Activated naive CD4-positive, alpha-beta T cell treated with anti-CD3 and anti-CD28 coated beads, Interleukin-2, amount 50 U/mL, for 16 hours (primary cell): Measurements from ENCODE around the gene SLC6A15.

Source experiments
- DNase-seq: peaks from one replicate; pipeline ENCODE4 v3.0.0-alpha.2; 2020

Gene SLC6A15

DNA sequence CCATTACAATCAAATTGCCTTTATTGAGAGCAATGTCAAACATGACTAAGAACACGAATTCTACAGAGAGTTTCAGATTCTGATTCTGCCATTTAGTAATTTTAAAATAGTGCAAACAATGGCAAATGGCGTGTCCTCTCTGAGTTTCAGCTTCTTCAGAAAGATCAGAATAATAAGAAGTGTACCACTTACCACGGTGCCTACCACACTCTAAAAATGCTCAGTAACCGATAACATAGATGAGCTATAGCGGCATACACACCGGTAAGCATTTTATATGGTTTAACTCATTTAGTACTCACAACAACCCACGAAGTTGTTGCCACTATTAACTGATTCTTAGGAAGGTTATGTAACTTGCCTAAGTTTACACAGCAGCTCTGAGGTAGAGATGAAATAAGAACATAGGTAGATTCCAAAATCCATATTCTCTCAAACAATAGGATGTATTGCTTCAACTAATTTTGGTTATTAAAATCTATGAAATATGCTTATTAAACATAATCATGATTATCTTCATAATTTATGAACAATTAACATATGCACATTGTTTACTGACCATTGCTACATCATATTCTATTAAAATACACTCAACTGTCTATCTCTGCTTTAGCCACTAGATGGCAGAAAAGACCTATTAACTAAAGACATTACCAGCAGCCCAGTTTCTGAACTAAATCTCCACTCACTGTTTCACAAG is 38.3 kb downstream of the SLC6A15 start:
- DNase-seq, result no peak

DNA sequence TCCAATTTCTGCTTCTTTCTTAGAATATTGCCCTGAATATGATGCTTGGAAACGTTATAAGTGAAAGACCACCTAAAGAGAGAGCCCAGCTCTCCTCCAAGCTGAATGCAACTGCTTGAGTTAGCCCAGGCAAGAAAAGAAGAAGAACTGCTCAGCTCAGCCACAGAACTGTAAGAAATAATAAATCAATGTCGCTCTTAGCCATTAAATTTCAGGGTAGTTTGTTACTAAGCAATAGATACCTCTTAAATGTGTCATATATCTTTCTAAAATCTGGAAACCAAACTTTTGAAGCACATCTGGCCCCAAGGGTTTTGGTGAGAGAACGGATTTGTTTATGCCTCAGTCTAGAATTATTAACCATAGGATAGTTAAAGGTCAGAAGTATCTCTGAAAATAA is 50.4 kb downstream of the SLC6A15 start:
- DNase-seq, result no peak

DNA sequence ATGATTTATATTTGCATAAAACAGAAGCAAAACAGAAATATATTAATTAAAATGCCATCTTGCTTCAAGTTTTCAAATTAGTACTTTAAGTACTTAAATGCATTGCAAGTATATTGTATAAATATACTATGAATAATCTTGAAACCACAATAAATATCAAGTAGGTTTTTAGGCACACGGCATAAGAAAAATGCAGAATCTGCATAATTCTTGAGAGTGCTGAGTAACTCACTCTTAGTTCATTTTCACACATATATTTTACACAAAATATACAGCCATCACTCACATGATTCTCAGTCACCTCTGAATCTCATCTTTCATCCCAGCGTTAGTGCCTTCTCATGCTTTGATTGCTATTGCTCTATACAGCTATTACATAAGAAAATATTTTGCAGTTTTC is 51.9 kb downstream of the SLC6A15 start:
- no peak for DNase-seq

DNA sequence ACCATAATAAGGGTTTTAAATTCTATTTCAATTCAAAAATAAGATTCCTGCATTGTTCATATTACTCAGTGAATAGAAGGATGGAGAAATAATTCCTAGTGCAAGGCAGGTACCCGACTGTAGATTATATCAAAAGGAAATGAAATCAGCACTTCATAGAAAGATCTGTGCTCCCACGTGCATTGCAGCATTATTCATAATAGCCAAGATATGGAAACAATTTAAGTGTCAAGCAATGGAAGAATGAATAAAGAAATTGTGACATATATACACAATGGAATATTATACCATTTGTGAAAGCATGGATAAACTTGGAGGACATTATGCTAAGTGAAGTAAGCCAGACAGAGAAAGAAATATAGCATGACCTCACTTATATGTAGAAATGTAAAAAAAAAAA is 53.8 kb downstream of the SLC6A15 start:
- DNase-seq, result no peak

DNA sequence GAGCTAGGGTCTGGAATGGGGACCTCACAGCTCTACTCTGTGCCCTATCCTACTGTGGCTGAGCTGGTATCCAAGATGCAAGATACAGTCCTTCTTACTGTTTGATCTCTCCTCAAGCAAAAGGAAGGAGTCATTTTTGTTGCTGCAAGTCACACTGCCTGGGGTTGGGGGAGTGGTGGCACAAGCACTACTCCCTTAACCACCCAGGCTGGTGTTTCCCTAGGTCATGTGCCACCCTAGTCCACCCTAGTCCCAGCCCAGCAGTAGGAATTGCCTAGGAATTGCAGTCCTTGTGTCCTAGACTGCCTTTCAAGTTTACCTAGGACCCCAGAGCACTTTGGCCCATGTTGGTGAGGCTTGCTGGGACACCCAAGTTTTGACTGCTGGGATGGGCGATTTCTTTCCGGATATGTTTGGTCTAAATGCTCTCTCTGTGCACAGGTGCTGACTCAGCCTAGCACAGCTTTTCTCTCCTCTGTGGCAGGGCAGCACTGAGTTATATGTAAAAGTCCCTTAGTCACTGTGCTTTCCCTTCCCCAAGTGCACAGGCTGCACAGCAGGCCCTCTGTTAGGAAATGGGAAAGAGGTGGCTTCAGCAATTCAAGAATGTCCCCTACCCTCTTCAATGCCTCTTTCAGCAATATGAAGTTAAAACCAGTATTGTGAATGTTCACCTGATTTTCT is 54.9 kb downstream of the SLC6A15 start:
- DNase-seq, result no peak

DNA sequence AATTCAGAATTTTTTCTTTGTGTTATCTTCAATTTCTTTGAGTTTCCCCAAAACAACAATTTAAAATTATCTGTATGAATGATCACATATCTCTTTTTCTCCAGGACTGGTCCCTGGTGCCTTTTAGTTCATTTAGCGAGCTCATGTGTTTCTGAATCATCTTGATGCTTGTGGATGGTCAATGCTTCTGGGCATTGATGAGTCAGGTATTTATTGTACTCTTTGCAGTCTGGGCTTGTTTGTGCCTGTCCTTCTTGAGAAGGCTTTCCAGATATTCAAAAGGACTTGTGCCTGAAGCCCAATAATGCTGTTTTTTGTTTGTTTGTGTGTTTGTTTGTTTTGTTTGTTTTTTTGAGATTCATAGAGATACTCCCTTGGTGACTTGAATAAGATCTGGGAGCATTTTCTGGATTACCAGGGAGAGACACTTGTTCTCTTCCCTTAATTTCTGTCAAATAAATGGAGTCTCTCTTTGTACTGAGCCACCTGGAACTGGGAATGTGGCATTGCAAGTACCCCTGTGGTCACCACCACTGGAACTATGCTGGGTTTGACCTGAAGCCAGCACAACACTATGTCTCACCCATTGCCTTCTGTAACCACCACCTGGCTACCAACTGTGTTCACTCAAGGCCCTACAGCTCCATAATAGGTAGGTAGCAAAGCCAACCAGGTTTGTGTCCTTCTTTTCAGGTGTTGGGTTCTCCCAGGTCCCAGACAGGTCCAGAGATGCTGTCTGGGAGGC is 56.3 kb downstream of the SLC6A15 start:
- no peak for DNase-seq

DNA sequence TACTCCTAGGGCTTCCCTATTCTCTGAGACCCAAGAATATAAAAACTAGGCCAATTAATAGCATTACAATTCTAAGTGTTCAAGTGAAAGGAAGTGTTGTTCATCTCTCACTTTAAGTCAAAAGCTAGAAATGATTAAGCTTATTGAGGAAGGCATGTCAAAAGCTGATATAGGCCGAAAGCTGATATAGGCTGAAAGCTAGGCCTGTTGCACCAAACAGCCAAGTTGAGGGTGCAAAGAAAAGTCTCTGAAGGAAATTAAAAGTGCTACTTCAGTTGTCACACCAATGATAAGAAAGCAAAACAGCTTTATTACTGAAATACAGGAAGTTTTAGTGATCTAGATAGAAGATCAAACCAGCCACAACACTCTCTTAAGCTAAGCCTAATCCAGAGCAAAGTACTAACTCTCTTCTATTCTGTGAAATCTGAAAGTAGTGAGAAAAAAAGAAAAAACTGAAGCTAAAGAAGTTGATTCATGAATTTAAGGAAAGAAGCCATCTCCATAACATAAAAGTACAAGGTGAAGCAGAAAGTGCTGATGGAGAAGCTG is 68.9 kb downstream of the SLC6A15 start:
- DNase-seq, result no peak

DNA sequence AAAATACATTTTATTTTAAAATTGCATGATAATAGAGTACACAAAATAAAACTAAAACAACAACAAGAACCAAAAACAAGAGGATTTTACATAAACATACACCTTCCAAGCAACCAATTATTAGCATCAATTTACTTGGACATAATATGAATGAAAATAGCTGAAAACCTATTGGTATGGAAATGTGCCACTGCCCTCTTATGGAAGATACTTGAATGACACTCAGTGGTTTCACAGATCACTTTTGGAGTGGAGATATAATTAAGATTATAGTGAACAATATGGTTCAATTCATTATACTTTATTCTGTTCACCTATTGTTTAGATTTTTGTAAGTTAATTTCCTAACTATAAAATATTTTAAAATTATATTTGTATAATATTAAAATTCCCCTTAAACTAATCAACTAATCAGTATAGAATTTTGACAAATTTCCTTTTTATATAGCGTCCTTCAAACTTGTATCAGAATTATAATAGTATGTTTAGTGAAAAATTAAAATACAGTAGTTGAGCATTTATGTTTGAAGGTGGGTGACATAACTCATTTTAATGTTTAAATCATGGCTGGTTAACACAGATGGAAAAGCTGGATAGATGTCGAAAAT is 70.1 kb downstream of the SLC6A15 start:
- DNase-seq, result no peak

DNA sequence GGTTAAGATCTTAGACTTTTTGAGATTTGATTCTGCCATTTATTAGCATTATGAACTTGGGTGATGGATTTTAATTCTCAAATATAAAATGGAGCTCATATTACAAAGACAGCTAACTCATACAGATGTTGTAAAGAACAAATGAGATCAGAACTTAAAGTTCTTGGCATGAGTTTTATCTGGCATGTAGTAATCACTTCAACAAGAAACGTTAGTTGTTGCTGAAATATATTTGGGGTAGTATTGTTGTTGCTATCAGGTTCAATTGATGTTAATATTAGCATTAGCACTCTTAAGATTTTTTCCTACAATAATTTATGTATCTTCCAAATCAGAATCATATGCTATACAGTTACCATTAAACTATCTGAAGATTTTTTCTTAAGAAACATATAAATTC is 71.0 kb downstream of the SLC6A15 start:
- DNase-seq, result no peak

DNA sequence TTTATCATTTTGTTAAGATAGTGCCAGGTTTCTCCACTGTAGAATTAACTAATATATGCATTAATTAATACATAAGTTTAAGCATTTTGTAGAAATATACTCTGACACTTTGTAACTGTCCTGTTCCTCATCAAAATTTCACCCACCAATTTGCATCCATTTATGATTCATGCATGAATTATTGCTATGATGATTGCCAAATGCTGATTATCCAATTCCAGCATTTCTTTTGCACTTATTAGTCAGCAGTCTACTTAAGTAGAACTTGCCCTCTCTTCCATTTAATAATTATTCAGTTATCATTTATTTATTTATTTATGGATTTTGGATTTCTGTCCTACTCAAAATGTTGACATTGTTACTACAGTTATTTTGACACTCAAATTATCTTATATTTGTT is 72.2 kb downstream of the SLC6A15 start:
- no peak for DNase-seq

DNA sequence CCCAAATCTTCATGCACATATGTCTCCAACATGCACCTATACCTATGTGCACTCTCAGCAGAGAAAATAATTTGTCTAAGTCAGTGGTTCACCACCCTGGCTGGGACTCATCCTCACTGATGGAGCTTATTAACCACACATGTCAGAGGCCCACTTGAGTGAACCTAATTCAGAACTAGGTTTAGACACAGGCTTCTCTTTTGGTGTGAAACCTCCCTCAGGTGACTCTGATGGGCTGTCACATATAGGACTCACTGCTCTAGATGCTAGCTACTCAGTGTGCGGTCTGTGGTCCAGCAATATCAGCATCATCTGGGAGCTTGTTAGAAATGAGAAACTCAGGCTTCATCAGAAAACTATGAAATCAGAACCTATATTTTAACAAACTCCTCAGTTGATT is 85.7 kb downstream of the SLC6A15 start:
- DNase-seq, result no peak

DNA sequence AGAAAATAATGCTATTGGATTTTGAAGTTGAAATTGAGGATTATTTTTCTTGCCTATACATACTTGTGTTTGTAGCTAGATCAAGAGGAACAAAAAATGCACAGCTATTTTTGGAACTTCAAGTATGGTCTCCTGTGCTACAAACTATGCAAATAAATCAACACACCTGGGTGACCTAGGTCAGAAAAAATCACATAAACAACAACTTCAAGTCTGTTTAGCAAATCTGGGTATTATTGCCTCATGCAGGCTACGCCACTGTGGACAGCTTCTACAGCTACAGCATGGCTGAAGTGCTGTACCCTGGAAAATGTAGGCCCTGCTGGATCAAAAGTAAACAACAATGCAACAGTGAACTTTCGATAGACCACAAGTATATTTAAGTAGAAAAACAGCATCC is 87.5 kb downstream of the SLC6A15 start:
- DNase-seq, result no peak

DNA sequence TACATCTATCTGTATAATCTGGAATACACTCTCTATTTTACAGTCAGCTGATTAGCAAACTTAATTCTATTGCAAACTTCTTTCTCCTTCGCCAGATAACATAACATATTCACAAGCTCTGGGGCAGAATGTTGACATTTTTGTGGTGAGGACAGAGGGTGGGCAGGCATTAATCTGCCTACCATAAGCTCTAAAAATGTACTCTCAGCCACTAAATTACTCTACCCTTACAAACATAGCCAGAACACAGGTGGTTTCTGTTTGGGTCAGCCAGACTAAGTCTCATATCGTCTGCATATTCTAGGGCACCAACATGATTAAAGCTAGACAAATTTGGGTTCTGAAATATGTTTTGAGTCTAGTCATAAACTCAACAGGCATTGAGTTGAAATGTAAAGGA is 90.1 kb downstream of the SLC6A15 start:
- no peak for DNase-seq

DNA sequence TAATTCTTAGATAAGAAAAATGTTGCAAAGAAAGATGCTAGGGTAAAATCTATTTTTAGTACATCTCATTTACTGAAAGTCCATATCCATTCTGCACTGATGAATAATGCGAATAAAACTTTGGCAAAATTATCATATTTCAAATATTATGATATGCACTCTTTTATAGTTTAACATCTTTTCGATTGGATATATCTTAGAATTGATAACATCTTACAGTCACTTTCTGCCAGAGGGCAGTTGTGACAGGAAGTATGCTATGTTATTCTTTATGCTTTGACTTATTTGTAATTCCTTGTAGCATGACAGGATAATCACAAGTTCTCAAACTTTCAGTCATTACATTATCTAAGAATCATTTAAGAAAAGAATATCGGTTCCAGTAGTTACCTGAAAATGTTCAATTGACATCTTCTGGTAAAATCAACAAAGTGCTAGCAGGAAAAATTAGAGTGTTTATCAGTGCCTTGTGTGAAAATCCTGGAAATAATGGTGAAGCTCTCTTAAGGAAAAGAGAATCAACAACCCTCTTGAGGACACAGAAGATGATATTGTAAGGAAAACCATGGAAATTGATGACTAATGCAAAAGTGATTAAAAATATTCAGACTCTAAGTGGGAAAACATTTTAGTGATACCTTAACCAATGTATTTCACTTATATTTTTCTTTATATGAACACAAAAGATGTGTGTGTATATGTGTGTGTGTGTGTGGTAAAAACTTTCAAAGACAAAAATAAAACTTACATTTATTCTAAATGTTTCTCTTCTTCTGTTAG is 95.5 kb downstream of the SLC6A15 start:
- no peak for DNase-seq

DNA sequence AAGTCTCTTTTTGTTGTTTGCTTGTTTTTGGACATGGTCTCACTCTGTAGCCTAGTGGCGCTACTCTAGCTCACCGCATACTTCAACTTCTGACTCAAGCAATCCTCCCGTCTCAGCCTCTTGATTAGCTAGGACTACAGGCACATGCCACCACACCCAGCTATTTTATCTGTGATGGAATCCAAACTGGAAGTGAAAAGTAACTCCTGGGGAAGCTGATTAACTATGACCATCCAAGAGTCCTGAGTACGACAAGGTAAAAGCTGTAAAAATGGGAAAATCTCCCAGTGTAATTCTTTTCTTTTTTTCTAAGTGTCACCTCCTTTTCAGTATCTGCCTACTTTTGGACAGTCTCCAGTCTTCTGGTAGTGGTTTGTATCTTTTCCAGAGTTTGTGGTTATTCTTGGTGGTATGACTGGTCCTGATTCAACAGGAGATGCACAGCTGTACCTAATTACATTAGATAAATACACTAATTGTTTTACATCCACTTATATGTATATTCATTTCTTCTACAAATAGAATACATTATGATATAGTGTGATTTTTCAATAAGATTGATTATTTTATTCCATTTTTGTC is 97.8 kb downstream of the SLC6A15 start:
- no peak for DNase-seq

DNA sequence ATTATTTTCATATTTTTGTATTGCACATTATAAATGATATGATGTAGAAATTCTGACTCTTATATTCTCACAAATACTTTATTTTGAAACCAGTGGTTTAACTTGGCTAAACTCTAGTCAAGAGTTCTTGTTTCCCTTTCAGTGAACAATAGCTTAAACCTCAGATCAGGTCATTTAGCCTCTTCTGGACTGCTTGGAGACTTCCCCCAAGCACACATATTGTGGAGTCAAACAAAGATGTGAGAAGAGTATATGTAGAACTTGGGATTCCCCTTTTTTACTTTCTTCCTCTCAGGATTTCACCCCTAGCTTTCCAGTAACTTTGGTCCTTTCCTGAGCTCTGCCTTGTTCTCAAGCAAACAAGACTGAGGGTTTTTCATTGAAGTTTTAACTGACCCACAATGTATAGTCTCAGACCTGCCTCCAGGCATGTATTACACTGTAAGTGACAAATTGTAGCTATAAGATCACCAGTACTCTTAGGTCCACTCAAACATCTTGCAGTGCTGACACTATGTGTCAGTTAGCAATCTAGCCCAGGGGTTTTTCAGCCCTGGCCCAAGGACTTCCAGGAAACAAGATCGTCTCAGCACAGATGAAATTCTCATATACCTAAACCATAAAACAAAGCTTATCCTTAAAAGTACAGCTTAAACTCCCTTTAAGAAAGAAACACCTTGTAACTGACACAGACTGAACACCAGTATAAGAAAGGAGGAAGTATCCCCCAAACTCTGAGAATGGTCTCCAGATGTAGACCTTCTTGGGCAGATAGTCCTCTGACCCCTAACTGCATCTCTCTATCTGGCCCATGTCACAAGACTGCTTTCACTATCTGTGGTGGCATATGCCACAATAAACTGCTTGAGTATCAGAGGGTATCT is 98.6 kb downstream of the SLC6A15 start:
- no peak for DNase-seq

DNA sequence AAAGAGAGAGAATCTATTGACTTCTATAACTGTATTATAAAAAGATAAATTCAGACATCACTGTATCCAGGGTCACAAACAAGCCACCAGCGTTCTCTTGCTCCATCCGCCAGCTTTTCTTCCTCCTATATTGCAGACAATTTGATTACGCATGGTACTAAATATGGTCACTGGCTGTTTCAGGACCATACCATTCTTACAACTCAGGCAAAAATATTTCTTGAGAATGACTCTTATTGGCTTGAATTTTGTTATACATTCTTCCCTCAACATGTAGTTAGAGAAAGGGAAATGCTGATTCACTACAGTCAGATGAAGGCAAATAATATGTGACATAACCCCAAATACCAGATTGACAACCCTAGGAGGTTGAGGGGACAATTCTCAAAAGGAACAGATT is 101.3 kb downstream of the SLC6A15 start:
- no peak for DNase-seq

DNA sequence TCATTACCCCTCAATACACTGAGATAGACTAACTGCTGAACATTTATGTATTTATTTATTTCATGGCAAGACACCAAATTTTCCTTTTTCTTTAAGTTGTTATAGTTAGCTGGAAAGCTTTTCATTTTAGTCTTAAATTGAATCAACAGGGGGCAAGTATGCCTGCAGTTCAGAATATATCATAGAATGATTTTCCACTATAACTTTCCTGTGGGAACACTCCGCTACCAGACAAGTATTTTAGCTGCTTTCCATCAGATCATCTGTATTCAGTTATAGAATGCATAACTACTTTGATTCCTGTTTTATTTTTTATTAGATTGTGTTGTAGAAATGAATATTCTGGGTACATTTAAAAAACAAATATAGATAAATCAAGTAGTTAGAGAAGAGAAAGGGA is 102.0 kb downstream of the SLC6A15 start:
- DNase-seq, result no peak
